GM19468 (cell line): ENCODE measurements around the gene FAM163A.
"Not testable (repeated sequence)": the region's sequence is repeated elsewhere in the genome, so short reads cannot be mapped to it uniquely, and the experiment has no call there.

Experiments used
- ATAC-seq: cut with Tn5 transposase; IDR thresholded peaks from one replicate; pipeline ENCODE4 v1.9.1; 2021; ENCODE audit warnings: mild to moderate bottlenecking, moderate library complexity, moderate number of reproducible peaks; ENCODE audit not compliant: unreplicated experiment; ENCODE audit errors: extremely low read depth

The FAM163A gene

DNA sequence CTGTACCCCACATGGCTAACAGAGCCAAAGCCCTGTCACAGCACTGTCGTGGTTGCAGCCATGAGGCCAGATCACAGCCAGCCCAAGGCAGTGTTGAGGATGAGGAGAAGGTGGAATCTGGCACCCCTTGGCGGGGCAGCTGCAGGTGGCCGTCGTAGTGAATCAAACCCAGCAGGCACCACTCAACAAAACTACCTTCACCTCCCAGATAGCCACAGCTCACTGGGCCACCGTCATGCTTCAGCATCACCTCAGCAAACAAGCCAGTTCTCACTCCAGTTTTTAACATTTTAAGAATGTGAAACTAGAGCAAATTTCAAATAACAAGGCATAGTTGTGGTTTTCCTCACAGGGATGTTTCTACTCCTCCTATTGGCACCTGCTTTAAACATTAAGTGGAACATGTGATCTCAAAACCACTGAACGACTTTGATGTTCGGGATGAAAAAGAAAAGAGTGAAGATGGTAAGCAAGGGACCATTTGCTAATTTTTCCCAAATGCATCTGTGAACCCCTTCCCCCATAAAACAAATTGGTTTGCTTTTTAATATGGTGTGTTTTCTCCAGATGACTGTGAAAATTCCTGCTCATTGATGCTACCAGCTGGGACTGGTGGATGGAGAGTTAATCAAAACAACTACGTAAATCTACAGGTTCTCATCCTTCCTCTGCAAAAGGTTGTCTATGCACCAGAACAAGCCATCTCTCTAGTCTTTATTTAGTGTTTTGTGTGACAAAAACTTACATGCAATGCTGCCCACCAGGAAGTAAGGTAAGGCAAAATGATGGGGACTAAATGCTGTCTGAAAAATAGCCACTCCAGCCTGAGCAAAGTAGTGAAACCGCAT, 89.0 kb downstream of the FAM163A start:
- ATAC-seq: no peak

DNA sequence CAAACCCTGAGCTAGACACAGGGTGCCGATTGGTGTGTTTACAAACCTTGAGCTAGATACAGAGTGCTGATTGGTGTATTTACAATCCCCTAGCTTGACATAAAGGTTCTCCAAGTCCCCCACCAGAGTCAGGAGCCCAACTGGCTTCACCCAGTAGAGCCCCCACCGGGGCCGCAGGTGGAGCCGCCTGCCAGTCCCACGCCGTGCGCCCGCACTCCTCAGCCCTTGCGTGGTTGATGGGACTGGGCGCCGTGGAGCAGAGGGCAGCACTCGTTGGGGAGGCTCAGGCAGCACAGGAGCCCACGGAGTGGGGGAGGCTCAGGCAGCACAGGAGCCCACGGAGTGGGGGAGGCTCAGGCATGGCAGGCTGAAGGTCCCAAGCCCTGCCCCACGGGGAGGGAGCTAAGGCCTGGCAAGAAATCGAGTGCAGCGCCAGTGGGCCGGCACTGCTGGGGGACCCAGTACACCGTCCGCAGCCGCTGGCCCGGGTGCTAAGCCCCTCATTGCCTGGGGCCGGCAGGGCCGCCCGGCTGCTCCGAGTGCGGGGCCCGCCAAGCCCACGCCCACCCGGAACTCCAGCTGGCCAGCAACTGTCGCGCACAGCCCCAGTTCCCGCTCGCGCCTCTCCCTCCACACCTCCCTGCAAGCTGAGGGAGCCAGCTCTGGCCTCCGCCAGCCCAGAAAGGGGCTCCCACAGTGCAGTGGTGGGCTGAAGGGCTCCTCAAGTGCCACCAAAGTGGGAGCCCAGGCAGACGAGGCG, 93.8 kb downstream of the FAM163A start:
- ATAC-seq: not testable (repeated sequence)

DNA sequence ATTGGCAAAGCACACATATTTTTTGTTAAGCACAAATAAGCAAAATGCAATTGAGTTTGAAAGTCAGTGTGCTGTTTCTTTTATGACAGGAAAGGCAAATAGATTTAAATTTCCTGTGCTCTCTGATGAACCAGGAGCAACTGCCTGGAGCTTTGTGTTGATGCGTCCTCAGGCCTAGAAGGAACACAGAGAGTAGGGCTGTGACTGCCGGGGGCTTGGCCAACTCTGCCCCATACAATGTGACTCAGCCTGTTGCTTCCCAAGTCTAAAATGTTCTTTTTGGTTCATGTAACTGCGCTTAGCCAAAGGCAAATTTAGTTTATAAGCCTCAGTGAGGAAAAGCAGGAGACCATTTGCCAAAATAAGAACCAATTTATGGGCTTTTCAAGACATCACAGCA, 97.0 kb downstream of the FAM163A start:
- no peak for ATAC-seq

DNA sequence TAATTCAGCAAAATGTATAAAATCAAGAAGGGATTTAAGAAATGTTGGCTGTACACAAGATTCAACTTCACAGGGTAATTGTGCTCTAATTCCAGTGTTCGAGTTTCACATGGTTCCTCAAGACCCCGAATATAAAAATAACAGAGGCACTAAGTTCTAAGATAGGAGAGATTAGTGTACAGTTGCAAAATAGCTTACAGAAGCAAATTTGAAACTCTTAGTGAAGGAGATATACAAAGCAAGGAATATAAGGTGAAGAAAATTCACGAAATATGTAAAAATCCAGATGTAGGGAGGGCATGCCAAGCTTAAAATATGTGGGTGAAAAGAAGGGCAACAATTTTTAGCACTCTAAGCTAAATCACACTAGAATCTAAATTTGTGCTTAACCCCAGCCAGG, 105.1 kb downstream of the FAM163A start:
- no peak for ATAC-seq

DNA sequence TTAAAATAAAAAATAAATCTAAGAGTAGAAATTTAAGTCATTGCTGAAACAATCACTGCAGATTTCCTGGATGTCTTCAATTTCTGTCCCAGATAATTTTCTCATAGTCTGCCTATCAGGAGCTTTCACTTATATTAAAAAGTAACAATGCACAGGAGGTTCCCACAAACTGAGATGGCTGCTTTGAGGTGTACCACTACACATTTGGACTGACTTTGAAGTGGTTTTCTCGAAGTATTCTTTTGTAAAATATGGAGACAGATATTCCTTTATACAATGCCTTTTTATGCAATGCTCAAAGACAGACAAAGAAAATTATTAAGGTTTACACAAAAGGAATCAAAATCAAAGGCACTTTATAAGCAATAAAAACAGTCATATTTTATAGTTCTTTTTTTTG, 110.0 kb downstream of the FAM163A start:
- no peak for ATAC-seq

DNA sequence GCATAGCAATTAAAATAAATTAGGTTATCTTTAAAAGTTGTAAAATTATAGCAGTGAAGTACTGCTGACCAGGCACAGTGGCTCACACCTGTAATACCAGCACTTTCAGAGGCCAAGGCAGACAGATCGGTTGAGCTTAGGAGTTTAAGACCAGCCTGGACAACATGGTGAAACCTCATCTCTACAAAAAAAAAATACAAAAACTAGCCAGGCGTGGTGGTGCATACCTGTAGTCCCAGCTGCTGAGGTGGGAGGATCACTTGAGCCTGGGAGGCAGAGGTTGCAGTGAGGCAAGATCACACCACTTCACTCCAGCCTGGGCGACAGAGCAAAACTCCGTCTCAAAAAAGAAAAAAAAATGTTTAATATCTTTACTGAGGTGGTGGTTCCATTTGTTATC, 112.7 kb downstream of the FAM163A start:
- ATAC-seq: not testable (repeated sequence)

DNA sequence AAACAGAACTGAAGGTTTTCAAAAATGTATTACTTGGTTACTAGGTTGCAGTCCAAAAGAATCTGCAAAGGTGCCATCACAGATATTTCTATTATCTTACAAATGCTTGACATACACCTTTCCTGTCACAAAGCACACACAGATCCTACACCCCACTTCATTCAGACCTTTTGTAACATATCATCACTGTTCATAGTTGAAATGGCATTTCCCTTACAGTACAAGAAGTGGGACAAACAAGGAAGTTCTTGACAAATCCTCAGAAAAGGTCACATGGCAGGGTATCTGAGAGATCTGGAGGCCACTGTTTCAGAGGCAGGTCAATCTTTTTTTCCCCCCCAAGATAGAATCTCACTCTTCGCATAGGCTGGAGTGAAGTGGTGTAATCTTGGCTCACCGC, 113.2 kb downstream of the FAM163A start:
- no peak for ATAC-seq

DNA sequence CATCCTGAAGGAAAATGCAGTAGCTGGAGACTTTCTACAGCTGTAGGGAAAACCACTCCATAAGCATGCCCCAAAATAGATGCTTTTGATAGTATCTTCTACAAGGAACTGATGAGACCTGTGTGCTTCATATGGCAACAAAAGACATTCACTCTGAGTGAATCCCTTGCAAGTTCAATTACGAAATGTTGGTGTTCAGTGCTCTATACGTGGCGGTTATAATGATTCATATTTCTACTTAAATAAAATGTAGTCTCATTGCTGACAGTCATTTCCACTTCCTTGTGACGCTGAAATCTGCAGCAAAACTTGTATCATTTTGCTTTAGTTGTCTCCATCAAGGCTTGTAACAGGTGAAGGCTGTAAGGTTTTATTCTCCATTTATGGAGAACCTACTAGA, 113.9 kb downstream of the FAM163A start:
- ATAC-seq: no peak

DNA sequence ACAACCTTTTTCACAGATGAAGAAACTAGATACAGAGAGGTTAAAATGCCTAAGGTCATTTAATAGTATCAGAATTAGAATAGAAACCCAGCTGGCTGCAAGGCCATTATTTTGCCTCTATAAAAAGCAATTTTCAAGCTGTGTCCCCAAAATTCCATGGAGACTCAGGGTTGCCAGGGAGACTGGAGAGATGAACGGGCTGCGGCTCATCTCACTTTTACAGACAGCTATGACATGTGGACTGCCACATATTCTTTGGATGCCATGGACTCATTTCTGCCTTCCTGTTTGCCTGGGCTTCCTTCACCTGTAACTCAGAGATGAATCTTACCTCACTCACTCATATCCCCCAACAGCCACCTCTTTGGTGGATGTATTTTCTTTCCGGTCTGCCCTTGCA, 117.6 kb downstream of the FAM163A start:
- ATAC-seq: no peak

DNA sequence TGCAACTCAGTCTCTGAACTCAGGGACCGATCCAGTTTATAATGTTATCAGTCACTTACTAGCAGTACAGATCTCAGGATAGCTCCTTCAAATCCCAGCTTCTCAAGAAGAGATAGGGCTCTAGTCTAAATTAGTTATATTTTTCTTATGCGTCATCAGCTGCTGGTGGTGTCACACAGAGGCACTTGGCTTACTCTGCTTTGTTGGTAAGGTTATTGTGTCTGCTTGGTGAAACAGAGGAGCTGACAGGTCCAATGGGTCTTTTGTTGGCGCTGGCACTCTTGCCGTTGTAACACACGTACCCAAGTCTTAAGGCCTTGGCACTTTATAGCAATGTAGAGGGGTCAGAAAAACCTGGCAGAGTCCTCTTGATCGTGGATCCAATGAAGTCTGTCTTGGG, 122.3 kb downstream of the FAM163A start:
- ATAC-seq: no peak
